Stimulated activated CD4-positive, alpha-beta T cell treated with anti-CD3 and anti-CD28 coated beads, Interleukin-1b, Interleukin-23, amount 100 ng/mL, for 4 hours (primary cell): ENCODE results near the gene FAM114A2.

ENCODE experiments used
- DNase-seq, 2 donors: peaks; one replicate each; pipeline ENCODE4 v3.0.0-alpha.2; 2020; ENCODE audit warnings: low read depth in 2 of 2

The FAM114A2 gene

GRCh38 chr5:153985498-153985897 is 53.2 kb downstream of the FAM114A2 start:
- DNase-seq, result no peak

GRCh38 chr5:153983885-153984284 is 54.8 kb downstream of the FAM114A2 start:
- DNase-seq, result no peak

GRCh38 chr5:153981905-153982605 is 56.7 kb downstream of the FAM114A2 start:
- no peak for DNase-seq

- no peak for DNase-seq
These were observed 59.5 kb downstream of the FAM114A2 start for GRCh38 chr5:153979028-153979783.

GRCh38 chr5:153974813-153975163 is 63.9 kb downstream of the FAM114A2 start:
- DNase-seq, result no peak

GRCh38 chr5:153974131-153974812 is 64.4 kb downstream of the FAM114A2 start:
- peak in 1 of 2 donors; percentile 21 for DNase-seq

- DNase-seq, result no peak
These were observed 66.5 kb downstream of the FAM114A2 start for GRCh38 chr5:153972240-153972639.

GRCh38 chr5:153970496-153970895 is 68.2 kb downstream of the FAM114A2 start:
- no peak for DNase-seq

GRCh38 chr5:153969563-153969895 is 69.2 kb downstream of the FAM114A2 start:
- DNase-seq, result no peak

- DNase-seq, result no peak
These were observed 69.7 kb downstream of the FAM114A2 start for GRCh38 chr5:153968761-153969562.

- peak; percentile 3 to 6 for DNase-seq
These were observed 73.6 kb downstream of the FAM114A2 start for GRCh38 chr5:153964880-153965645.

GRCh38 chr5:153964191-153964879 is 74.4 kb downstream of the FAM114A2 start:
- no peak for DNase-seq

- DNase-seq, result no peak
These were observed 78.2 kb downstream of the FAM114A2 start for GRCh38 chr5:153960269-153961215.

GRCh38 chr5:153959134-153959957 is 79.4 kb downstream of the FAM114A2 start:
- DNase-seq, result no peak

- DNase-seq, result no peak
These were observed 81.5 kb downstream of the FAM114A2 start for GRCh38 chr5:153957205-153957604.

GRCh38 chr5:153953411-153953810 is 85.3 kb downstream of the FAM114A2 start:
- DNase-seq, result no peak

GRCh38 chr5:153952893-153953292 is 85.8 kb downstream of the FAM114A2 start:
- no peak for DNase-seq

- no peak for DNase-seq
These were observed 86.7 kb downstream of the FAM114A2 start for GRCh38 chr5:153952057-153952456.

GRCh38 chr5:153941265-153941664 is 97.4 kb downstream of the FAM114A2 start:
- DNase-seq, result no peak
